Endothelial cell of umbilical vein (primary cell): ENCODE measurements around the gene BCAP31. TPM values are rescaled to one million over a fixed set of nuclear protein-coding genes. Genes with fewer than 3 reads are reported as not detected.
A peak's percentile ranks its signal among the peaks of the same experiment; 100 is the strongest.

ENCODE experiments used
- BruUV-seq: library from RNA; stranded (reverse); fragments of 400-500 nt; replicated peaks from 2 replicates; lab custom pipeline; 2021; lab: Mats Ljungman, UMichigan
- CTCF ChIA-PET: fragments of 300-600, 350-600 bp; sonication (Branson Sonifier 250); formaldehyde crosslinking; loops from one replicate; lab custom pipeline; 2021; ENCODE audit warnings: antibody characterized with exemption, inconsistent platforms; lab: Charles Lee
- POLR2A ChIA-PET: fragments of 300-600, 350-600 bp; sonication (Branson Sonifier 250); formaldehyde crosslinking; loops from one replicate; lab custom pipeline; 2021; ENCODE audit warnings: antibody characterized with exemption, inconsistent platforms; lab: Charles Lee
- DNase-seq: peaks from one replicate; pipeline ENCODE4 v3.0.0-alpha.2; 2011; ENCODE audit warnings: low read depth, low spot score
- FAIRE-seq: peaks from 2 replicates; lab custom pipeline; 2011; peaks lifted over from hg19 to GRCh38; lab: Jason Lieb, UNC
- H2AFZ ChIP-seq: 2 replicates; pipeline ENCODE4 v1.6.0; 2012; ENCODE audit warnings: low read depth, low read length, control low read depth, inconsistent platforms
- H3K27ac ChIP-seq: 2 replicates; pipeline ENCODE4 v1.5.1; 2011; ENCODE audit warnings: low read depth, mild to moderate bottlenecking, control low read depth, low read length, moderate library complexity; ENCODE audit not compliant: insufficient read depth
- H3K27me3 ChIP-seq, 2 experiments: 2 replicates each; pipeline versions ENCODE4 v1.6.0 to v1.6.1; 2011; ENCODE audit warnings: low read length in 2 of 2, mixed read lengths in 1 of 2; ENCODE audit not compliant: control insufficient read depth in 2 of 2, insufficient read depth in 2 of 2
- H3K36me3 ChIP-seq, 2 experiments: 2 replicates in 1 of 2; 3 replicates in 1 of 2; pipeline ENCODE4 v1.5.1; 2011; ENCODE audit warnings: low read length in 2 of 2, mild to moderate bottlenecking in 1 of 2, moderate library complexity in 1 of 2; ENCODE audit not compliant: control insufficient read depth in 2 of 2, insufficient read depth in 2 of 2; ENCODE audit errors: extremely low read depth in 1 of 2
- H3K4me1 ChIP-seq: 3 replicates; pipeline ENCODE4 v1.5.1; 2011; ENCODE audit warnings: mild to moderate bottlenecking, low read length; ENCODE audit not compliant: control insufficient read depth, insufficient read depth; ENCODE audit errors: extremely low read depth
- H3K4me2 ChIP-seq: 2 replicates; pipeline ENCODE4 v1.6.1; 2011; ENCODE audit warnings: low read length, control low read depth, mixed read lengths; ENCODE audit not compliant: insufficient read depth
- H3K4me3 ChIP-seq, 3 experiments: fragments of 200-600 bp in 1 of 3; sonication (generic), shearing (Covaris generic) in 1 of 3; replicated peaks in 1 of 3; 2 replicates each; pipeline ENCODE4 v1.5.1; 2011 to 2016; ENCODE audit warnings: control low read depth in 3 of 3, low read length in 3 of 3, mild to moderate bottlenecking in 2 of 3, inconsistent platforms in 1 of 3, low read depth in 1 of 3, moderate library complexity in 1 of 3; ENCODE audit not compliant: insufficient read depth in 1 of 3
- H3K79me2 ChIP-seq: 2 replicates; pipeline ENCODE4 v1.6.0; 2012; ENCODE audit warnings: low read length, inconsistent platforms; ENCODE audit not compliant: control insufficient read depth, insufficient read depth
- H3K9ac ChIP-seq: replicated peaks from 2 replicates; pipeline ENCODE3; 2011; ENCODE audit warnings: low read length, control low read depth; ENCODE audit not compliant: insufficient read depth; ENCODE audit errors: extremely low read depth
- H3K9me1 ChIP-seq: replicated peaks from 3 replicates; pipeline ENCODE4 v1.6.0; 2011; ENCODE audit warnings: mild to moderate bottlenecking, low read length; ENCODE audit not compliant: control insufficient read depth, insufficient read depth; ENCODE audit errors: extremely low read depth
- H3K9me3 ChIP-seq: replicated peaks from 2 replicates; pipeline ENCODE4 v1.5.1; 2012; ENCODE audit warnings: low read length, inconsistent platforms; ENCODE audit not compliant: control insufficient read depth, insufficient read depth
- H4K20me1 ChIP-seq: replicated peaks from 2 replicates; pipeline ENCODE3; 2011; ENCODE audit warnings: mild to moderate bottlenecking, low read length; ENCODE audit not compliant: control insufficient read depth, insufficient read depth; ENCODE audit errors: extremely low read depth
- CTCF ChIP-seq, 2 donors: IDR thresholded peaks; 1 replicate in 1 of 2; 2 replicates in 1 of 2; pipeline ENCODE4 v1.5.1; 2011; ENCODE audit warnings: low read length in 2 of 2, mild to moderate bottlenecking in 2 of 2, moderate library complexity in 2 of 2, control low read depth in 1 of 2, inconsistent platforms in 1 of 2, low read depth in 1 of 2; ENCODE audit not compliant: insufficient read depth in 1 of 2; ENCODE audit errors: extremely low read depth in 1 of 2
- EZH2 ChIP-seq: IDR thresholded peaks from 2 replicates; pipeline ENCODE4 v1.6.1; 2012; ENCODE audit warnings: borderline replicate concordance, low read depth, mild to moderate bottlenecking, moderate library complexity, low read length, inconsistent platforms; ENCODE audit not compliant: severe bottlenecking
- FOS ChIP-seq: IDR thresholded peaks from 2 replicates; pipeline ENCODE4 v1.6.1; 2011; ENCODE audit warnings: mild to moderate bottlenecking, low read length, moderate library complexity, borderline replicate concordance; ENCODE audit not compliant: insufficient read depth
- GATA2 ChIP-seq: IDR thresholded peaks from 2 replicates; pipeline ENCODE4 v1.7.0; 2011; ENCODE audit warnings: low read depth, mild to moderate bottlenecking, moderate library complexity, mixed read lengths, low read length; ENCODE audit not compliant: insufficient read length, insufficient read depth
- JUN ChIP-seq: IDR thresholded peaks from 2 replicates; pipeline ENCODE4 v1.6.1; 2011; ENCODE audit warnings: borderline replicate concordance, low read depth; ENCODE audit not compliant: insufficient read length, insufficient read depth
- MAX ChIP-seq: IDR thresholded peaks from 2 replicates; pipeline ENCODE4 v1.6.1; 2011; ENCODE audit not compliant: insufficient read depth, insufficient read length
- MYC ChIP-seq: IDR thresholded peaks from one replicate; pipeline ENCODE4 v1.6.1; 2011; ENCODE audit warnings: mild to moderate bottlenecking, low read depth, low read length
- POLR2A ChIP-seq: IDR thresholded peaks from 2 replicates; pipeline ENCODE4 v1.6.1; 2012; ENCODE audit warnings: low read depth, mild to moderate bottlenecking, control low read depth, low read length
- POLR2AphosphoS5 ChIP-seq: IDR thresholded peaks from 2 replicates; pipeline ENCODE4 v1.6.1; 2012; ENCODE audit warnings: low read depth, mild to moderate bottlenecking, control low read depth, low read length, moderate library complexity; ENCODE audit not compliant: insufficient read depth
- dilution Hi-C: fragments of 300-500 bp; cut with MboI; formaldehyde crosslinking; loops from one replicate; pipeline ENCODE4 v1.15.0; 2019; ENCODE audit warnings: low sequenced_read_pairs; ENCODE audit not compliant: extremely low pct_ligation_motif_present
- intact Hi-C: fragments of 100-400 bp; cut with micrococcal nuclease; formaldehyde crosslinking; loops from one replicate; pipeline ENCODE4 v1.10.0; 2022
- polyA plus RNA-seq, 4 experiments: library from polyadenylated mRNA; depleted of rRNA in 3 of 4; stranded (reverse) in 3 of 4; unstranded in 1 of 4; fragments of >200 nt; gene quantifications; 2 replicates each; pipeline versions ENCODE4 v1.2.1 to v1.2.3, GENCODE V29; 2011 to 2012; ENCODE audit warnings: missing spikeins in 1 of 4
- total RNA-seq: library from RNA; stranded (reverse); gene quantifications from 2 replicates; pipeline ENCODE4 v1.2.3, GENCODE V29; 2021

BCAP31 gene
- total and polyA plus RNA-seq, 2 donors (not counting 3 experiments of a cell fraction or from before 2014, with no cell fraction given): 169 to 203 TPM

- ChIA-PET POLR2A (interaction anchor here (0.8 kb wide), 1 partner anchor 161 kb away, joined by 3 read pairs; the partner anchor contains the start of gene ARHGAP4), CTCF (interaction anchor here (0.8 to 4.6 kb wide), 3 partner anchors 14 to 184 kb away, joined by 3 to 68 read pairs (median 20); no protein-coding TSS in a partner anchor)
- no TSS peak for BruUV-seq
- intact Hi-C loops: loop anchor here (1.0 to 10.0 kb wide), 3 partner anchors 29 to 279 kb away; partner anchors contain the start of genes IDH3G and SSR4
- DNase-seq (peak; percentile 52), FAIRE-seq (peak; percentile 88)
- Histone ChIP-seq H3K27me3 (no peaks in the 10 kb centered on the region), H3K36me3 (peaks cover 0 to 1% of the 10 kb centered on the region in 2 experiments), H3K4me2 (peak overlapping the region; percentile 55), H2AFZ (peak overlapping the region; percentile 31), H3K79me2 (no peaks in the 10 kb centered on the region), H3K9ac (peak overlapping the region; percentile 42), H3K27ac (peak overlapping the region; percentile 75), H4K20me1 (no peaks in the 10 kb centered on the region), H3K4me1 (peaks cover 20% of the 10 kb centered on the region), H3K9me1 (no peaks in the 10 kb centered on the region), H3K9me3 (no peaks in the 10 kb centered on the region), H3K4me3 (peak overlapping the region in 1 of 3 experiments; percentile 11)
- TF ChIP-seq GATA2: no peak
- peak; percentile 52 for TF ChIP-seq POLR2AphosphoS5
- dilution Hi-C loops: no loop called here
Observed at GRCh38 chrX:153765138-153766079, 41.2 kb upstream of the BCAP31 start.

GRCh38 chrX:153764786-153765137, 40.6 kb upstream of the BCAP31 start:
- intact Hi-C loops (loop anchor here (1.0 to 10.0 kb wide), 6 partner anchors 30 to 280 kb away; partner anchors contain the start of genes IDH3G and SSR4), dilution Hi-C loops (no loop called here)
- BruUV-seq: no TSS peak

More at GRCh38 chrX:153764786-153765137, 40.6 kb upstream of the BCAP31 start:
- no peak for FAIRE-seq
- Histone ChIP-seq H3K9ac (no peak overlapping the region), H3K79me2 (no peaks in the 10 kb centered on the region), H3K4me1 (peaks cover 20% of the 10 kb centered on the region), H3K27me3 (no peaks in the 10 kb centered on the region), H3K9me3 (no peaks in the 10 kb centered on the region), H3K36me3 (no peaks in the 10 kb centered on the region), H3K9me1 (no peaks in the 10 kb centered on the region), H3K4me3 (peak overlapping the region in 1 of 3 experiments; percentile 28), H3K27ac (peak overlapping the region; percentile 75), H3K4me2 (peak overlapping the region; percentile 47), H2AFZ (no peak overlapping the region), H4K20me1 (no peaks in the 10 kb centered on the region)
- TF ChIP-seq POLR2AphosphoS5: no peak
- TF ChIP-seq MAX: no peak
- TF ChIP-seq CTCF (IDR thresholded peaks at IDR 0.05; ENCODE audit: extremely low read depth in 1 of 2, insufficient read depth in 1 of 2, low read depth in 1 of 2, low read length in 2 of 2): no peak
- no peak for TF ChIP-seq MYC
- no peak for TF ChIP-seq GATA2
- TF ChIP-seq JUN: no peak
- no peak for TF ChIP-seq EZH2
- TF ChIP-seq POLR2A: no peak
- TF ChIP-seq FOS: no peak
- DNase-seq: no peak
- ChIA-PET CTCF (interaction anchor here (0.7 to 4.6 kb wide), 3 partner anchors 13 to 184 kb away, joined by 3 to 68 read pairs (median 20); no protein-coding TSS in a partner anchor), POLR2A (no interaction called here)
